Superior temporal gyrus (tissue), 1 donor: ENCODE data around the gene APBB1.

Experiments used
- DNase-seq: peaks from one replicate; pipeline ENCODE4 v3.0.0-alpha.2; 2016; ENCODE audit errors: extremely low spot score

APBB1 gene

DNA sequence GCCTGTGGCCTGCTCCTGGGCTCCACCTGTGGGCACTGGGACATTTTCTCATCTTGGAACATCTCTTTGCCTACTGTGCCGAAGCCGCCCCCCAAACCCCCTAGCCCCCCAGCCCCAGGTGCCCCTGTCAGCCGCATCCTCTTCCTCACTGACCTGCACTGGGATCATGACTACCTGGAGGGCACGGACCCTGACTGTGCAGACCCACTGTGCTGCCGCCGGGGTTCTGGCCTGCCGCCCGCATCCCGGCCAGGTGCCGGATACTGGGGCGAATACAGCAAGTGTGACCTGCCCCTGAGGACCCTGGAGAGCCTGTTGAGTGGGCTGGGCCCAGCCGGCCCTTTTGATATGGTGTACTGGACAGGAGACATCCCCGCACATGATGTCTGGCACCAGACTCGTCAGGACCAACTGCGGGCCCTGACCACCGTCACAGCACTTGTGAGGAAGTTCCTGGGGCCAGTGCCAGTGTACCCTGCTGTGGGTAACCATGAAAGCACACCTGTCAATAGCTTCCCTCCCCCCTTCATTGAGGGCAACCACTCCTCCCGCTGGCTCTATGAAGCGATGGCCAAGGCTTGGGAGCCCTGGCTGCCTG lies 27.3 kb downstream of the APBB1 start:
- DNase-seq, result no peak

DNA sequence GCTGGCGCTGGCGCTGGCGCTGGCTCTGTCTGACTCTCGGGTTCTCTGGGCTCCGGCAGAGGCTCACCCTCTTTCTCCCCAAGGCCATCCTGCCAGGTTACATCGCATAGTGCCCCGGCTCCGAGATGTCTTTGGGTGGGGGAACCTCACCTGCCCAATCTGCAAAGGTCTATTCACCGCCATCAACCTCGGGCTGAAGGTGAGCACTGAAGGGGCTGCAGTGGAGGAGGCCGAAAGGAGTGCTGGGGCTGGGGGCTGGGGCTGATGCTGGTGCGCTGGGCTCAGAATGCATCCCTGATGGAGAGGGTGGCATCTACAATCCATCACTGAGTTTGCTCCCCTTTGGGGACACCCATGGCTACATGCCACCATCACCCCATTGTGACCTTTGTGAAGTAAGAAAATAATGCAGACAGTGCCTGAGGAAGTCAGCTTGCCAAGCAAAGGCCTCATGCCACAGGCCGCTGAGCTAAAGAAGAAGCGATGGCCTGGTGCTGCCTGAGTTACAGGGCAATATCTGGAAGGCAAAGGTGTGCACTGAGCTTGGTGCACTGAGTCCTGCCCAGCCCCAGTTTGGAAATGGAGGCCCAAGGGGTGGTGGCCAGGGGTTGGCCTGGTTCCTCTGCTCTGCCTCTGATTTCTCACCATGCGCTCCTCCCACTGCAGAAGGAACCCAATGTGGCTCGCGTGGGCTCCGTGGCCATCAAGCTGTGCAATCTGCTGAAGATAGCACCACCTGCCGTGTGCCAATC lies 28.0 kb downstream of the APBB1 start:
- DNase-seq, result peak; percentile 13

DNA sequence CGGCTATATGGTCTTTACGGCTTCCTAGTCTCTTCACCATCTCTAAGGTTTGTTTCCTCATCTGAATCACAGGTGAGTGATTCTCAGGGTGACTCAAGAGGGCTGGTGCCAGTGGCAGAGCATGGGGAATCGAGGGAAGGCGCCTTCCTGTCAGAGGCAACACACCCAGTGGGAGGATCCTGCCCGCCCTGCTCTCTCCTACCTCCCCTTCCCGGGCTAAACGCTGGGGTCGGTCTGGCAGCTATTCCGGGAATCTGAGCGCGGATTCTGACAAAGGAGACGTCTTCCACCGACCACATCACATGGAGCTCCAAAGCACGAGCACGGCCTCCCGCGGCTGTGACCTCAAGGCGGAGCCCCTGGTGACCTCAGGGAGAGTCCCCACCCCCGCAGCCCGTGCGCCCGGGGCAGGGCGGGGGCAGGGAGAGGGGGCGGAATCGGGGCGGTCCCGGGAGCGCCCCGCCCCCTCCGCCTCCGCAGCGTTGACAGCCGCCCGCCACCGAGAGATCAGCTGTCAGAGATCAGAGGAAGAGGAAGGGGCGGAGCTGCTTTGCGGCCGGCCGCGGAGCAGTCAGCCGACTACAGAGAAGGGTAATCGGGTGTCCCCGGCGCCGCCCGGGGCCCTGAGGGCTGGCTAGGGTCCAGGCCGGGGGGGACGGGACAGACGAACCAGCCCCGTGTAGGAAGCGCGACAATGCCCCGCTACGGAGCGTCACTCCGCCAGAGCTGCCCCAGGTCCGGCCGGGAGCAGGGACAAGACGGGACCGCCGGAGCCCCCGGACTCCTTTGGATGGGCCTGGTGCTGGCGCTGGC lies 28.8 kb downstream of the APBB1 start, which contains the start of gene SMPD1:
Gene SMPD1 (plus strand): TSS at position 570 of the 813 bp plus-strand sequence. CDS start 125 bp downstream, at position 695.
- DNase-seq, result peak; percentile 92

DNA sequence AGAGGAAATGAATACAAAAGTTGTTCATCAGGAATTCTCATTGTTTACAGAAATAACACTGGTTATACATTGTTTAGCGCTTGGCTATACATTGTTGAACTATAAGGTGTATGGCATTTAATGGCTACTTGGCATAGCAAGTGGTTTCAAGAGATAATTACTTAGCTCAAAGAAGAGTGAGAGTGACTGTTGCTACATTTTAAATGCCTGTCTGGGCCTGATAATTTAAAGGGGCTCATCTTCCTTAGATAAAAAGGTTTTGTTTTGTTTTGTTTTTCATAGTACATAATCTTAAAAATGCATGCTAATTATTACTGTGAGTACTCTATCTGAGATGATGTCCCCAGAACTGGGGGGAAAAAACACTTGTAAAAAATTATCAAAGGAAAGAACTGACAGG lies 30.1 kb downstream of the APBB1 start:
- peak; percentile 27 for DNase-seq

DNA sequence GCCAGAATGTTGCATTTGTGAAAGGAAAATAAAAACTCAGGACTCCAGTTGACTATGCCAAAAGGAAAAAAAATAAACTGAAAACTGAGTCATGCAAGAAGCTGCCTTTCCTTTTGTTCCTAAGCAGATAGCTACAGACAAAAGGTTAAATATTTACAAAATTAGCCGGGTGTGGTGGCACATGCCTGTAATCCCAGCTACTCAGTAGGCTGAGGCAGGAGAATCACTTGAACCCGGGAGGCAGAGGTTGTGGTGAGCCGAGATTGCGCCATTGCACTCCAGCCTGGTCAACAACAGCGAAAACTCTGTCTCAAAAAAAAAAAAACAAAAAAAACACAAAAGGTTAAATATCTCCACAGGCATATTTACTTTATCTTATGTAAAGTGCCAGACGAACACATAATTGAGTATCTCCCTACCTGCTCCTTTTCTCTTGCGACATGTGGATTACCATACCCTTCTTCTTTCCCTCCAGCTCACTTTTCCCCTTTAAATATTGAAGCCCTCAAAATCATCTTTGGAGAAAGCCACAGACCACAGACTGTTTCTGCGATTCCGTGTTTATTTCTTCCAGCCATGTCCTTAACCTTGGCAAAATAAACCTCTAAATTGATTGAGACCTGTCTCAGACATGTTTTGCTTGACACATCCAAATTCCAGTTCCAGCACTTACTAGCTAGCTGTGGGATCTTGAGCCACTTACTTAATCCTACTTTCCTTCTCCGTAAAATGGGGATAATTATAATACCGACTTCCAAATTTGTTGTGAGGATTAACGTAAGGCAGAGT lies 30.9 kb downstream of the APBB1 start:
- peak; percentile 10 for DNase-seq

DNA sequence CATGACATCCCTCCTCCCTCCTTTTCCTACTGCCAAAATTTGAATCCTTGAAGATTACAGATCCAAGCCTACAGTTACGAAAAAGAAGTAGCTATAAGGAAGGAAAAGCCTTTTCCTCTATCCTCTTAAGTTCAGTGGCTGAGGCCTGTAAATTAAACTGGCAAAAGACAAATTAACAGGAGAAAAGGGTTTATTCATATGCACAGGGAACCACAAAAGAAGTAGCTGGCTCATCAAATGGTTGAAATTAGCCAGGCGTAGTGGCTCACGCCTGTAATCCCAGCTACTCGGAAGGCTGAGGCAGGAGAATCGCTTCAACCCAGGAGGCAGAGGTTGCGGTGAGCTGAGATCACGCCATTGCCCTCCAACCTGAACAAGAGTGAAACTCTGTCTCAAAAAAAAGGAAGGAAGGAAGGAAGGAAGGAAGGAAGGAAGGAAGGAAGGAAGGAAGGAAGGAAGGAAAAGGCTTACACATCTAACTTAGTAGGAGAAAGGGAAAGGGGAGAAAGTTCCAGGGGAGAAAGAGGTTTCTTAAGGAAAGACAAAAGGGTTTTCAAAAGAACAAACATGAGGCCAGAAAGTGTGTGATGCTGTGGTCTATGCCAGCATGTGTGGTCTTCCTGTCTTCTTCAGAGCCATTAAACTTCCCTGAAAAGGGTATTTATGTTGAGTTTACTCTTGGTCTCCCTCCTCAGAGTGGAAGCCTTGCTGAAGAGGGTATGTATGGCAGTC lies 33.7 kb downstream of the APBB1 start:
- DNase-seq, result no peak

DNA sequence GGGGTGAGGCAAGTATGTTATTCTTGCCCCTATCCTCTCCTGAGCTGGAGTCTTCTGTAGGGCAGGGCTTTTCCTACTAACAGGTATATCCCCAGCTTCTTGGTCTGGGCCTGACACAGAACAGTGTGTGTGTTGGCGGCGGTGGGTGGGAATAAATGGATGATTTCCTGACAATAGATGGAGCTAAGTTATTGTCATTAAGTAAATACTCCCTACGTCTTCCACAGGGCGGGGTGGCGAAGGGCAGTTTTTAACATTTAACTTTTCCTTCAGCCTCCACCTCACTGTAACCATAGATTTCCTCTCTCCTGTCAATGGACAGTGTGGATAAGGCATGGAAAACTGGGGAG lies 40.3 kb downstream of the APBB1 start:
- no peak for DNase-seq

DNA sequence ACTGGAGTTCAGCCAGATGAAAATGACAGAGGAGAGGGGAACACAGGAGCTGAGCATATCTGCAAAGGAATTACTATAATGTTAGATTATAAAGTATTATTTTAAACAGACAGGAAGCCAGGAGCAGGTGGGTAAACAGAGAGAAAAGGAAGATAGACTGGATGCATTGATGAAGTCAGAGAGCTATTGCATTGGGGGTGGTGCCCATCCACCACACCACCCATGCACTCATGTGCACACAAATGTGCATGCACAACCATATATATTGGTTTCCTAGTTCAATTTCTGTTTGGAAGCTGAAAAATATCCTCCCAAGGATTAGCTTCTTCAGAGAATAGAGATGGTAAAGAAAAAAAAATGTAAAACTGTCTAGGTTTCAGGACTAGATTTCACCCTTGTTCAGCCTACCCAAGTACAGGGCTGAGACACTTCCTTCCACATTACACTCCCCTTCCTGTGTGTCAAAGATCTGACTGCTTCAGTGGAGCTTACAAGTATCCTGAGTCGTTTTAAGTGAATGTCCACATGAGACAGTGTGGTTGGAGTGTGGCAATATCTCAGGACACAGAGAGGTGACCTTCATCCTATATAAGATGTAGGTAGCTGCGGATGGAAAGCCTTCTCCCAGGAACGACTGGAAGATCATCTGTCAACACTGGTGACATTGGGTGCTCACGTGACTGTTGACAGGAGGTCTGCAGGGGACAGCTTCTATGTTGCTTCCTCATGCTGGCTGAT lies 40.8 kb downstream of the APBB1 start:
- DNase-seq, result peak; percentile 9

DNA sequence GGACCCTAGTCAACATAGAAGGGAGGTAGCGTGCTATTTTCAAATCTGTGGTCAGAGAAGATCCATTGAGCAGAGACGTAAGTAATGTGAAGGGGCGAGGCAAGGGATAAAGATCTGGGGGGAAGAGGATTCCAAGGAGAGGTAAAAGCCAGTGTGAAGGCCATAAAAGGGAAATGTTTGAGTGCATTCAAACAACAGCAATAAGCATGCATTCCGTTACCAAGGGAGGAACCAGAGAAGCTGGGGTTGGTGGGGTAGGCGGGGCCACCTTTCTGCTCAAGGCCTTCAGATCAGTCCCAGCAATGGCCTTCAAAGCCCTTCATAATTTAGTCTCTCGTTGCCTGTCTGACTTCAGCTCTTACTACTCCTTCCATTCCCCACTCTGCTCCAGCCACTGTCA lies 47.1 kb downstream of the APBB1 start:
- no peak for DNase-seq

DNA sequence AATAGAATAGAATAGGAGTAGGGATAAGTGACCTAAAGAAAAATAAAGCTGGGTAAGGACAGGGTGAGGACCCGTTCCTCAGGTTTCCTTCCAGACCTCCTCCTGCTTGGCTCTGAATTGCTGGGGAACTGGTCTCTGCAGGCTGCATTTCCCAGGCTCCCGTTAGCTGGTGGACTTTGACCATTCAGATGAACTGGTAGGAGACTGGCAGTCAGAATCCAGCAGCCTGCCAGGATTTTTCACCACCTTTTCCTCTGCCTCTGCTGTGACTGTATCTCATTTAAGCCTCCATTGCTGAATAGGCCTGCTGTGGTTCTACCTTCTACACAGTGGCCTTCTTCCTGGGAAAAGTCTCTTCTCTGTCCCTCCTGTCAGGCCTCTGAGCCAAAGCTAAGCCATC lies 53.2 kb downstream of the APBB1 start:
- DNase-seq, result peak; percentile 1

DNA sequence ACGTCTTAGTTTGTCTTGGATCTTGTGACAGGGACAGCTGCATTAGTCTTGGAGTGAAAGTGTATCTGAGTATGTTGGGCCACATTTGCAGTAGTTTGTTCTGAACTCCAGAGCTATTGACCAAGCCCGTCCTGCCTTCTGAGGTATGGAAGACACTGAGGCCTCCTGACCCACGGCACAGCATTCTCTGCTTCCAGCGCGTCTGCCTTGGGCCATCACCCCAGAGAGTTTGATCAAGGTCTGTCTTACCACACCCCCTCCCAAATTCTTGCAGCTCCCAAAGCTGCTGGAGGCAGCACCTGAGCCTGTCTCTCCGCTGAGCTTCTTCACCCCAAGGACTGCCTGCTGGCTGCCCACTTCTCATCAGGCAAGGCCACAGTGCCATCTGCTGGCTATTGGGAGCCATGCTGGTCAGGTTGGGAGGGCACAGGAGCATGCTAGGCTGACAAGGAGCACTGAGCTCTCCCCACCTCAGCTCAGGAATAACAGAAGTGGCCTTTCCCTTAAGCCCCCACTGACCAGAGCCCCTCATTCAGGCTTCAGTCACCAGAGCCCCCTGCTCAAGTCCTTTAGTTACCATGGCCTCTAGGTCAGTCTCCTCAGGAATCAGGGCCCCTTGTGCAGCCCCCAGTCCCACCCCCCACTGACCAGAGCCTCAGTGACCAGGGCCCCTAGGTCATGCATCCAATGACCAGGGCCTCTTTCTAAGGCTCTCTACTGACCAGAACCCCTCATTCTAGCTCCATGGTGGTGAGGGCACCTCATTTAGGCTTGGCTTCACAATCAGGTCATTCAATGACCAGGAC lies 55.8 kb downstream of the APBB1 start:
- peak; percentile 79 for DNase-seq

DNA sequence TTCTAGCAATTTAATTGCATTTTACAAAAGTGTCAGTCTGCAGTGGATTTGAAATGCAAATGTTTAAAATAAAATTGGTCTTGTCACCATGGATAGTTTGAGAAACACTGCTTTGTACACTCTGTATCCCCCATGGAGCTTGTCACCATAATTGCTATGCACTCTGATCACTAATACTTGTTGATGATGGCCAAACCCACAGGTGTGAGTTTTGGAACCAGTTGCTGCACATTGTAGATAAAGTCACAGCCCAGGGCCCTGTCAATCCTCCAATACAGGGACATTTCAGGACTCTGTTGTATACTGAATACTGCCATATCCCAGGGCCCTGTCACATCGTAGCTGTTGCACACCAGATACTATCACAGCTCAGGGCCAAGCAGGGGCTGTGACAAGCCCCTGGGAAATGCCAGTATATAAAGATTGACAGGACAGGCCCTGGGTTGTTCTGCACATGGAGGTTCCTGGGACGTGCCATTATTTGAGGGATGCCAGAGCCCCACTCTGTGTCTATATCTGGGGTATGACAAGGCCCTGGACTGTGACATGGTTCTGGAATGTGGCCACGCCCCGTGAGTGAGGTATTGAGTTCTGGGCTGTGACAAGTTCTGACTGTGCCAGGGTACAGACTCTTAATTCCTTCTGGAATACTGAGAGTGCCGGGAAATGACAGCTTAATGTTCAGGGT lies 56.6 kb downstream of the APBB1 start:
- peak; percentile 3 for DNase-seq

DNA sequence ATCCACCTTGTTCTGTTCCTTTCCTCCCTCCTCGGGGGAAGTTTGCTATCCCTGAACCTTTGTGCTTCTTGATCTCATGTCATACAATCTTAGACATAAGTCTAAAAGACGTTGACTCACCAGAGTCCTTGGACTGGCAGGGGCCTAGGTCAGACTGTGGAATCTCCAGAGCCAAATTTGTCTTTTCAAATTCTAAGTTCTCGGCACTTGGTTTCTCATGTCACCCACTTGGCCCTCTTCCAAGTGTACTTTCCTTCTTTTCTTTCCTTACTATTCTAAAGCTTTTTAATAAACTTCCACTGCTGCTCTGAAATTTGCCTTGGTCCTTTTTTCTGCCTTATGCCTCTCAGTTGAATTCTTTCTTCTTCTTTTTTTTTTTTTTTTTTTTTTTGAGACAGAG lies 58.7 kb downstream of the APBB1 start:
- no peak for DNase-seq

DNA sequence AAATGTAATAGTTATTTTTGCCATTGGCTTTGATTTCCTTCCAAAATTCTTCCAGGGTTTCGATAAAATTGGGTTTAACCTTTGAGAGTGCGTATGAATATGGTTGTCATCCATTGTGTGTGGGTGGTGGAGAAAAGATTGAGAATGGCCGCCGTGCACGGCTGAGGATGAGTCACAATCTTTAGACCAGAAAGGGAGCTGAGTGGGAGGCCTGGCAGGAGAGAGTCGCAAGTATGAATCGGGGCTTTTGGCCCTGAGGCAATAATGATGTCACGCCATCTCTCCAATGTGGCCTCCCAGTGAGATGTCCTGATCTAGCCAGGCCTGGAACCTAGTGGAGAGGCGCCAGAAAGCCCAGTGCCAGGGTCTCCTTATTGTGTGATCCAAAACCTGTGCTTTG lies 61.7 kb downstream of the APBB1 start:
- DNase-seq, result peak; percentile 67

DNA sequence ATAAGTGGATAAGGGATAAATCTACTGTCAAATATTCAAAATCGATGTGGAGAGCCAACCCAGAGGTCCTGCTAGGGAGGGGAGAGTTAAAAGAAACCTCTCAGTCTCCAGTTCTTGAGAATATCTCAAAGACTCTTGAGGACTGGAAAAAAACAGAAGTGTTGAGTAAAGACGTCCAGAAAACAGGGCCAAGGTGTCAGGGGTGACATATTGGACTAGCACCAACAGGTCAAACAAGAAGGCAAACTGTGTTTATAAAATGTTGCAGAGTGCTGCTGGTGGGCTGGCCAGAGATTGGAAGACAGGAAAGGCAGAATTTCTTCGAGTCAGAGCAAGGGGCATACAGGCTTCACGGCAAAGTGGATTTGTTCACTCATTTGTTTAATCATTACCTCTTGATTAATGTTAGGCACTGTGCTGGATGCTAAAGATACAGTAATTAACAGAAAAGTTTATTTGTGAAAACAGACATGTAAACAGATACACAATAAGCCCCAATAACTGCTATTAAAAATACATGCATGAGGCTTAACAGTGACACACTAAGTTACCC lies 62.3 kb downstream of the APBB1 start:
- peak; percentile 7 for DNase-seq

DNA sequence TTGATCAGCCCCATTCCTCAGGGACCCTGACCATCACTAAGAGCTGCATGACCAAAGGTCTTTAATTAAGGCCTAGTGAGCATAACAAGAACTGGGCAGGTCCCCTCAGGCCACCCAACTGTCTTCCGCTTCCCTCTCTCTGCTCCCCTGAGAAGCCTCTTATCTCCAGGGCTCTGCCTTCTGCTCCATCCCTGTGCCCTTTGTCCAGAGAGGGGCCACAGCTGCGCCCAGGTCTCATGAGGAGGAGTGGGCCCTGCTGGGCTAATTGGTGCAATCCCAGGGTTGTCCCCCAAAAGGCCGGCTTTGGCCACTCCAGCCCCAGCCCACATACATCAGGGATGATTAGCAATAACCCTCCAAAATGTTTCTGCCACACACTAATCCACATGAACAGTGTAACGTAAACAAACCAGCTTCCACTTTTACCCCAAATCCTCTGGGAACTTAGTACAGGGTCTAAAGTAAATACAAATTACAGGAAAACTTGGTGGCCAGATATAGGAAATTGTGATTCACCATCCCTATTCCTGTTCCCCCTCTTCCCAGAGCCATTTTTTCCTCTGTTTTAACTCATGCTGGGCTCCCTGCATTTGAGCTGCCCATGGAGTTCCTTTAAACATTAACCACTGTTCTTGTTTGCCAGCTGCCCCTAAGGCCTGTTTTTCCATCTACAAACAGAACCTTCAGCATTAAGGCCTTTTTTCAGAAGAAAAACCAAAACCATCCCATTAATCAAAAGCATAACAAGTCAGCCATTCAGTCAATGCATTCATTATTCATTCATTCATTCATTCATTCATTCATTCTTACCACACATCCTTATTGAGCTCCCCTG lies 64.0 kb downstream of the APBB1 start:
- peak; percentile 4 for DNase-seq

DNA sequence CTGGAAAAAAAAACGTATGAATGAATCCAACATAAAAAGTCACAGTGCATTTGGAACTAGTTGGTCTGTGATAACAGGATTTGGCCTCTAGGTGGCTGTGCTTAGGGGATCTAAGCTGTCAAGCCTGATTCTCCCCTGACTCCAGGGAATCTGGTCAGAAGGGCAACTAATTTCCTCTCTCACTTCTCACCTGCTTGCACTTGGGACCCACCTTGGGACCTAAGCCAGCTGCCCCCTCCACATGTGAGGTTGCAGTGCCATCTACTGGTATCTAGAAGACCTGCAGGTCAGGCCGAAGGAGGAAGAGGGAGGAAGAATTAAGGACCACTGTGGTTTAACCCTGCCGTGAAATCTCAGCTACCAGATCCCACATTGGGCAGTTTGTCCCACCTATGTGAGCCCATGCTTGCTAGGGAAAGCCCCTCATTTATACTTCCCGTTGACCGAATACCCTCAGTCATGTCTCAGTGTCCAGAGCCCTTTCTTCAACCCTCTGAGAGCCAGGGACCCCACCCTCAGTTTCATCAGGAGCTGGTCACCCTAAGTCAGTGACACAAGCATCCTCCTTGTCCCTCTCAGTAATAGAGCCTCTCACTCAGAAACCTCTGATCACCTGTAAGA lies 65.4 kb downstream of the APBB1 start:
- peak; percentile 63 for DNase-seq
